GM18951 (cell line): ENCODE measurements around the gene DOP1A.
A peak's percentile ranks its signal among the peaks of the same experiment; 100 is the strongest.
"Not testable (repeated sequence)": the region's sequence is repeated elsewhere in the genome, so short reads cannot be mapped to it uniquely, and the experiment has no call there.

Experiments
- POLR2A ChIP-seq: IDR thresholded peaks from 4 replicates; pipeline ENCODE4 v1.6.1; 2011; ENCODE audit warnings: mild to moderate bottlenecking; ENCODE audit not compliant: insufficient read length, insufficient read depth; ENCODE audit errors: extremely low read depth
- in situ Hi-C: fragments of 300-500 bp; cut with MboI; formaldehyde crosslinking; loops from one replicate; pipeline ENCODE4 v1.12.0; 2022; ENCODE audit warnings: low sequenced_read_pairs, mixed read lengths, inconsistent platforms; ENCODE audit not compliant: unreplicated experiment

Gene DOP1A

GRCh38 chr6:83183082-83183828 lies 115.8 kb downstream of the DOP1A start:
- in situ Hi-C loops, result no loop called here
- TF ChIP-seq POLR2A, result no peak

GRCh38 chr6:83185096-83185495 lies 117.6 kb downstream of the DOP1A start:
- in situ Hi-C loops, result no loop called here

GRCh38 chr6:83188501-83188900 lies 121.0 kb downstream of the DOP1A start:
- in situ Hi-C loops, result no loop called here
- no peak for TF ChIP-seq POLR2A

More at GRCh38 chr6:83185096-83185495, 117.6 kb downstream of the DOP1A start:
- TF ChIP-seq POLR2A, result no peak

GRCh38 chr6:83190626-83191025 lies 123.2 kb downstream of the DOP1A start:
- no peak for TF ChIP-seq POLR2A
- in situ Hi-C loops, result no loop called here

- in situ Hi-C loops, result not testable (repeated sequence)
These were observed 124.5 kb downstream of the DOP1A start for GRCh38 chr6:83191974-83192373.

- in situ Hi-C loops, result no loop called here
- no peak for TF ChIP-seq POLR2A
These were observed 125.0 kb downstream of the DOP1A start for GRCh38 chr6:83192456-83192855.

GRCh38 chr6:83192871-83193746 lies 125.6 kb downstream of the DOP1A start, which contains the start of the genes PGM3 and RWDD2A:
Gene PGM3, minus strand, starts transcription at chr6:83193265. Its CDS starts 2,253 bp downstream, at chr6:83191012.
Gene RWDD2A, plus strand, starts transcription at chr6:83193357. Its CDS starts 1,095 bp downstream, at chr6:83194452.
- in situ Hi-C loops, result no loop called here
- TF ChIP-seq POLR2A, result peak; percentile 90

- TF ChIP-seq POLR2A, result no peak
These were observed 126.5 kb downstream of the DOP1A start for GRCh38 chr6:83193747-83194566.

GRCh38 chr6:83198486-83199172 lies 131.2 kb downstream of the DOP1A start:
- in situ Hi-C loops, result no loop called here
- no peak for TF ChIP-seq POLR2A

More at GRCh38 chr6:83193747-83194566, 126.5 kb downstream of the DOP1A start:
- in situ Hi-C loops, result no loop called here

- in situ Hi-C loops, result no loop called here
These were observed 131.8 kb downstream of the DOP1A start for GRCh38 chr6:83199173-83199862.

GRCh38 chr6:83199863-83200225 lies 132.4 kb downstream of the DOP1A start:
- in situ Hi-C loops, result loop anchor here (25.0 kb wide), 1 partner anchor 938 kb away; no protein-coding TSS in a partner anchor
- no peak for TF ChIP-seq POLR2A

More at GRCh38 chr6:83199173-83199862, 131.8 kb downstream of the DOP1A start:
- no peak for TF ChIP-seq POLR2A

- in situ Hi-C loops, result loop anchor here (25.0 kb wide), 1 partner anchor 940 kb away; no protein-coding TSS in a partner anchor
- TF ChIP-seq POLR2A, result no peak
These were observed 134.6 kb downstream of the DOP1A start for GRCh38 chr6:83202031-83202430.
